BJ (cell line): ENCODE measurements around the gene GADL1. TPM values are rescaled to one million over a fixed set of nuclear protein-coding genes. Genes with fewer than 3 reads are reported as not detected.
A peak's percentile ranks its signal among the peaks of the same experiment; 100 is the strongest.

Experiments
- CTCF ChIA-PET: fragments of 350-600 bp; formaldehyde crosslinking; extraction: SDS; loops from one replicate; lab custom pipeline; 2021; ENCODE audit warnings: antibody characterized with exemption, inconsistent platforms; lab: Yijun Ruan, JAX
- POLR2A ChIA-PET: fragments of 300-600 bp; sonication (Branson Sonifier 250); formaldehyde crosslinking; extraction: SDS; loops from one replicate; lab custom pipeline; 2021; ENCODE audit warnings: antibody characterized with exemption; lab: Charles Lee
- DNase-seq: peaks from one replicate; pipeline ENCODE4 v3.0.0-alpha.2; 2011; ENCODE audit warnings: low read depth
- H3K27me3 ChIP-seq: 2 replicates; pipeline ENCODE4 v1.6.0; 2011; ENCODE audit warnings: low read length; ENCODE audit not compliant: control insufficient read depth, insufficient read depth
- H3K36me3 ChIP-seq: 2 replicates; pipeline ENCODE4 v1.5.1; 2011; ENCODE audit warnings: low read length; ENCODE audit not compliant: control insufficient read depth, insufficient read depth
- H3K4me3 ChIP-seq: 2 replicates; pipeline ENCODE4 v1.5.1; 2011; ENCODE audit warnings: low read depth, mild to moderate bottlenecking, control low read depth, low read length
- polyA plus RNA-seq: library from polyadenylated mRNA; depleted of rRNA; stranded (reverse); fragments of >200 nt; gene quantifications from 2 replicates; pipeline ENCODE4 v1.2.3, GENCODE V29; 2011
- TF ChIP-seq, protein P1 (sequence below): IDR thresholded peaks from 2 replicates; pipeline ENCODE4 v1.5.1; 2011; ENCODE audit warnings: low read depth, mild to moderate bottlenecking, control low read depth, inconsistent platforms, low read length, moderate library complexity; ENCODE audit not compliant: insufficient read depth

Gene GADL1
- polyA plus RNA-seq, 1 experiment = not detected

DNA sequence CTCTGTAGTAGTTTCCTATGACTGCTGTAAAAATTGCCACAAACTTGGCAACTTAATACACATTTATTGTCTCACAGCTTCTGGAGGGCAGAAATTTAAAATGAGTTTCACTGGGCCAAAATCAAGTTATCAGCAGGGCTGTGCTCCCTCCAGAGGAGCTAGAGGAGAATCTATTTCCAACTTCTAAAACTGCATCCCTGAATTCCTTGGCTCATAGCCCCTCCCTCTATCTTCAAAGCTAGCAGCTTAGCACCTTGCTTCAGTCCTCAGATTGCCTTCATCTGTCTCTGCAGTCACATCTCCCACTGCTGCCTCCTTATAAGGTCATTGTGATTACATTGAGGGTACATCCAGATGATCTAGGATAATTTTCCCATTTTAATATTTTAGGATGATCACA lies 17.8 kb upstream of the GADL1 start:
- TF ChIP-seq, protein P1, sequence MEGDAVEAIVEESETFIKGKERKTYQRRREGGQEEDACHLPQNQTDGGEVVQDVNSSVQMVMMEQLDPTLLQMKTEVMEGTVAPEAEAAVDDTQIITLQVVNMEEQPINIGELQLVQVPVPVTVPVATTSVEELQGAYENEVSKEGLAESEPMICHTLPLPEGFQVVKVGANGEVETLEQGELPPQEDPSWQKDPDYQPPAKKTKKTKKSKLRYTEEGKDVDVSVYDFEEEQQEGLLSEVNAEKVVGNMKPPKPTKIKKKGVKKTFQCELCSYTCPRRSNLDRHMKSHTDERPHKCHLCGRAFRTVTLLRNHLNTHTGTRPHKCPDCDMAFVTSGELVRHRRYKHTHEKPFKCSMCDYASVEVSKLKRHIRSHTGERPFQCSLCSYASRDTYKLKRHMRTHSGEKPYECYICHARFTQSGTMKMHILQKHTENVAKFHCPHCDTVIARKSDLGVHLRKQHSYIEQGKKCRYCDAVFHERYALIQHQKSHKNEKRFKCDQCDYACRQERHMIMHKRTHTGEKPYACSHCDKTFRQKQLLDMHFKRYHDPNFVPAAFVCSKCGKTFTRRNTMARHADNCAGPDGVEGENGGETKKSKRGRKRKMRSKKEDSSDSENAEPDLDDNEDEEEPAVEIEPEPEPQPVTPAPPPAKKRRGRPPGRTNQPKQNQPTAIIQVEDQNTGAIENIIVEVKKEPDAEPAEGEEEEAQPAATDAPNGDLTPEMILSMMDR = no peak
- Histone ChIP-seq H3K27me3 (no peaks in the 10 kb centered on the region), H3K4me3 (no peak overlapping the region), H3K36me3 (no peaks in the 10 kb centered on the region)
- DNase-seq = no peak
- ChIA-PET POLR2A (no interaction called here), CTCF (interaction anchor here (1.3 kb wide), 1 partner anchor 8 kb away, joined by 3 read pairs; no protein-coding TSS in a partner anchor)

DNA sequence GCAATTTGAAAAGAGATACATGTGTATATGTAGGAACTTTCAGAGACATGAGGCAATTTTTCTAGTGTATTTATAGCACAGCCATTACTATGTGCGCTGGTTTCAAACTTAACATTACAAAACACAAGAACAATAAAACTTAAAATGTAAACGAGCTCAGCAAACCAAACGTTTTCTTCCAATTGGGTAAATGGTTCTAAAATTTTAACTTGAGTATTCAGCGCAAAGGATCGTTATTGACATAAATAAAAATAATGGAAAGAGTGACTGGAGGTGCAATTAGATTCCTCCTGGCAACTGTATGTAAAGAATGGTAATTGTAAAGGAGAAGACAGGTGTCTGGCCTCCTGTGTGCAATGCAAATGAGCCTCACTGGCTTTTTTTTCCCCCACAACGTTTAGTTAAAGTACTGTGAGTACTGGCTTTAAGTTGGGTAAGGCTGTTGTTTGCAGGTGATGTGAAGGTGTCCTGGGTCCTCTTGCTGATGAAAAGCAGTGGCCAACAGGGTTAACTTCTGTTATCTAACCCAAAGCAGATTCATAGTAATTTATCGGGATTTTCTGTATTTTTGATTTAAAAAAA lies 14.1 kb upstream of the GADL1 start:
- Histone ChIP-seq H3K4me3 (no peak overlapping the region), H3K27me3 (no peaks in the 10 kb centered on the region), H3K36me3 (no peaks in the 10 kb centered on the region)
- TF ChIP-seq, protein P1 = no peak
- ChIA-PET POLR2A (no interaction called here), CTCF (interaction anchor here (0.7 kb wide), 1 partner anchor 17 kb away, joined by 3 read pairs; no protein-coding TSS in a partner anchor)
- DNase-seq = no peak

DNA sequence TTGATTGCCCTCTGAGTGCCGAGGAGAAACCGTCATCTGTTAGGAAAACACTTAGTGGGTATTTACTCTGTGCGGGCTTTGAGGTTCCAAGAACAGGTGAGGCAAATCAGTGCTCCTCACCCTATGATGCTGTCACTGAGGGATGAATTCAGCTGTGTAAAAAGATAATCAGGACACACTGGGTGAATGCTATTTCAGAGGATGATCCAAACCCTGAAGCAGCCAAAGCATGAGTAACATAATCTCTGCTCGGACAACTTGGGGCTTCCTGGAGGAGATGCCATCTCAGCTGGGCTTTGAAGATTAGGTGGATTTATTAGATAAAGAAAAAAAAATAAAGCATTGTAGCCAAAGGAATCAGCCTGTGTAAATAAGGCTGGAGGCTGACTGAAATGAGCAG lies 10.5 kb upstream of the GADL1 start:
- ChIA-PET POLR2A (no interaction called here), CTCF (interaction anchor here (0.8 to 1.2 kb wide), 2 partner anchors 18 to 29 kb away, joined by 3 read pairs; no protein-coding TSS in a partner anchor)
- TF ChIP-seq, protein P1 = no peak
- no peak for DNase-seq
- H3K27me3 ChIP-seq = no peaks in the 10 kb centered on the region
- no peaks in the 10 kb centered on the region for H3K36me3 ChIP-seq
- H3K4me3 ChIP-seq = no peak overlapping the region

DNA sequence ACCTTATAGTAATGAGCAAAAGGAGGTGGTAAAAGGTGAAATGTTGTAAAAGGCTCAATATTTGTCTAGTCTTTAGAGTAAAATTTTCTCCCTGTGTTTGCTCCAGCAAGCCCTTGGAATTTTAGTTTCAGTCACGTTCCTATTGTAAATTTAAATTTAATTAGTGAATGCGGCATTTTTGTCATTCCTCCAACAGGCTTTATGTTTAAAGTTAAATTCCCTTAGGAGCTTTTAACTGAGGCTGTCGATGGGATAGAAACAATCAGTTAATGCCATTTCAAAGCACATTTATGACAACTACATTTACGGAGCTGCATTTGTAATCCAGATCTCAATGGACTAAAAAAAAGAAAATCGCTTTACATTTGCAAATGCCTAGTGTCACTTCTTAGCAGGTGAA lies 868 bp upstream of the GADL1 start:
- no peaks in the 10 kb centered on the region for H3K36me3 ChIP-seq
- CTCF ChIA-PET = no interaction called here
- TF ChIP-seq, protein P1 = no peak
- H3K27me3 ChIP-seq = peaks cover 6% of the 10 kb centered on the region; the same call in 1 of the 2 replicates
- DNase-seq = no peak
- POLR2A ChIA-PET = no interaction called here
- H3K4me3 ChIP-seq = no peak overlapping the region

DNA sequence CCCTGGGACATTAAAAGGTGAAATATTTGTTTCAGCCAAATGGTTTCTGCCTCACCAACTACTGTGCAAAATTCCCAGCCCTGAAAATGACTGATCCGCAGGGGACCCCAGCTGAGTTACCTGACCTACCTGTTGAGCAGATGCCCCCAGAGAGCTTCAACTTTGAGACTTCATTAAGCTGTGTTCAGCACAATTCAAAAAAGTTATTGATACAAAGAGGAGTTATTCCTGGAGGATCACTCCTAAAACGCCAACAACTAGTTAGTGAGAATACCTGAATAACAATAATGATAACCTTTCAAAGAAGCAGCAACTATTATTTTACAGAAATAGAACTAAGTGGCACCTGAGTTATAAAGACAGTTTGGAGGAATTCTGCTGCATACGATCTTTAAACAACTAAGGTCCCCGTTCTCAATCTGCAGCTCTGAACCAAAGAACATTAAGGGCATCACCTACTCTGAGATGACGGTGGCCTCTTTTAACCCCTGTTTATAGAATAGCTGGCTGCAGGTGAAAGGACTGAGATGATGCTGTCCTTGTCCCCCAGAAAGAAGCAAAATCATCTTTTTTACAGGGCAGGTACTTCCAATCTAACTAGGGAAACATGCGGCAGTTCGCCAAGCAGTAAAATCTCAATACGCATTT lies 659 bp downstream of the GADL1 start:
- ChIA-PET CTCF (no interaction called here), POLR2A (no interaction called here)
- Histone ChIP-seq H3K36me3 (no peaks in the 10 kb centered on the region), H3K27me3 (peaks cover 6% of the 10 kb centered on the region; the same call in 1 of the 2 replicates), H3K4me3 (peak overlapping the region; percentile 43; the same call in 1 of the 2 replicates)
- DNase-seq = no peak
- TF ChIP-seq, protein P1 = no peak
